Measurements from ENCODE around the gene LOXL1.

The LOXL1 gene

GRCh38 chr15:73954188-73955145 lies 28.2 kb downstream of the LOXL1 start:
- H3K56ac ChIP-seq (ENCODE audit: low read length): no peak overlapping the region
- no peak overlapping the region for H2BK5ac ChIP-seq (ENCODE audit: low read length)
- no peak overlapping the region for H4K5ac ChIP-seq (ENCODE audit: low read length)
- H2BK120ac ChIP-seq (ENCODE audit: low read depth, low read length): no peak overlapping the region
- H3K23ac ChIP-seq (ENCODE audit: low read length): no peak overlapping the region
- H2BK15ac ChIP-seq (replicated peaks; ENCODE audit: low read depth): no peak overlapping the region
- no peak overlapping the region for H3K4ac ChIP-seq (ENCODE audit: low read depth, low read length)
- H3K18ac ChIP-seq (ENCODE audit: low read length): no peak overlapping the region
- no CpG with 5 or more reads among the region's 27 CpGs for WGBS (ENCODE audit: extremely low coverage, insufficient coverage, low lambda C conversion rate)
- H2AK5ac ChIP-seq (ENCODE audit: low read length): no peak overlapping the region
- H3K27ac ChIP-seq (ENCODE audit: low read depth, low read length): no peak overlapping the region
- no peak overlapping the region for H3K9ac ChIP-seq (ENCODE audit: low read length)
- no peaks in the 10 kb centered on the region for H3K27me3 ChIP-seq (ENCODE audit: insufficient read depth, low read length, poor library complexity)
- no peaks in the 10 kb centered on the region for H3K79me1 ChIP-seq (ENCODE audit: low read length)
- peaks cover 4% of the 10 kb centered on the region for H3K4me1 ChIP-seq (ENCODE audit: control insufficient read depth, low read depth, low read length)
- no peak for DNase-seq
- H4K8ac ChIP-seq (ENCODE audit: low read depth, low read length): no peak overlapping the region
- H3K36me3 ChIP-seq (ENCODE audit: control insufficient read depth, insufficient read depth, low read length): no peaks in the 10 kb centered on the region
- H3K4me3 ChIP-seq (ENCODE audit: low read length): no peak overlapping the region
- H3K79me2 ChIP-seq (ENCODE audit: control insufficient read depth, insufficient read depth, low read length): no peaks in the 10 kb centered on the region
- no peak overlapping the region for H3K4me2 ChIP-seq (ENCODE audit: low read length)

- no peak overlapping the region for H3K9ac ChIP-seq (ENCODE audit: low read length)
- WGBS (ENCODE audit: extremely low coverage, insufficient coverage, low lambda C conversion rate): no CpG with 5 or more reads among the region's 4 CpGs
- H4K8ac ChIP-seq (ENCODE audit: low read depth, low read length): no peak overlapping the region
- H2BK15ac ChIP-seq (replicated peaks; ENCODE audit: low read depth): no peak overlapping the region
- no peak overlapping the region for H3K4ac ChIP-seq (ENCODE audit: low read depth, low read length)
- peaks cover 4% of the 10 kb centered on the region for H3K4me1 ChIP-seq (ENCODE audit: control insufficient read depth, low read depth, low read length)
- no peak overlapping the region for H3K4me3 ChIP-seq (ENCODE audit: low read length)
- H3K79me2 ChIP-seq (ENCODE audit: control insufficient read depth, insufficient read depth, low read length): no peaks in the 10 kb centered on the region
- no peak overlapping the region for H3K27ac ChIP-seq (ENCODE audit: low read depth, low read length)
- no peak for DNase-seq
- no peak overlapping the region for H3K18ac ChIP-seq (ENCODE audit: low read length)
- H3K27me3 ChIP-seq (ENCODE audit: insufficient read depth, low read length, poor library complexity): no peaks in the 10 kb centered on the region
- no peak overlapping the region for H4K5ac ChIP-seq (ENCODE audit: low read length)
- H3K23ac ChIP-seq (ENCODE audit: low read length): no peak overlapping the region
- H2BK120ac ChIP-seq (ENCODE audit: low read depth, low read length): no peak overlapping the region
- no peaks in the 10 kb centered on the region for H3K36me3 ChIP-seq (ENCODE audit: control insufficient read depth, insufficient read depth, low read length)
- H3K4me2 ChIP-seq (ENCODE audit: low read length): no peak overlapping the region
- H2BK5ac ChIP-seq (ENCODE audit: low read length): no peak overlapping the region
- H3K79me1 ChIP-seq (ENCODE audit: low read length): no peaks in the 10 kb centered on the region
- H2AK5ac ChIP-seq (ENCODE audit: low read length): no peak overlapping the region
- no peak overlapping the region for H3K56ac ChIP-seq (ENCODE audit: low read length)
These were observed 29.1 kb downstream of the LOXL1 start for GRCh38 chr15:73955326-73955725.

- Histone ChIP-seq H3K79me2 (ENCODE audit: control insufficient read depth, insufficient read depth, low read length) (no peaks in the 10 kb centered on the region), H3K56ac (ENCODE audit: low read length) (no peak overlapping the region), H3K4me1 (ENCODE audit: control insufficient read depth, low read depth, low read length) (peaks cover 4% of the 10 kb centered on the region)
These were observed 29.8 kb downstream of the LOXL1 start for GRCh38 chr15:73955861-73956742.

GRCh38 chr15:73956743-73957135 lies 30.5 kb downstream of the LOXL1 start:
- no peak for DNase-seq
- H3K27ac ChIP-seq (ENCODE audit: low read depth, low read length): no peak overlapping the region
- WGBS (ENCODE audit: extremely low coverage, insufficient coverage, low lambda C conversion rate): no CpG with 5 or more reads among the region's 9 CpGs

More at GRCh38 chr15:73955861-73956742, 29.8 kb downstream of the LOXL1 start:
- Histone ChIP-seq H2AK5ac (ENCODE audit: low read length) (no peak overlapping the region), H4K8ac (ENCODE audit: low read depth, low read length) (no peak overlapping the region), H3K27me3 (ENCODE audit: insufficient read depth, low read length, poor library complexity) (no peaks in the 10 kb centered on the region), H3K23ac (ENCODE audit: low read length) (no peak overlapping the region), H3K4me2 (ENCODE audit: low read length) (no peak overlapping the region), H3K18ac (ENCODE audit: low read length) (no peak overlapping the region), H2BK120ac (ENCODE audit: low read depth, low read length) (no peak overlapping the region), H4K5ac (ENCODE audit: low read length) (no peak overlapping the region), H3K4ac (ENCODE audit: low read depth, low read length) (no peak overlapping the region), H2BK5ac (ENCODE audit: low read length) (no peak overlapping the region), H2BK15ac (replicated peaks; ENCODE audit: low read depth) (no peak overlapping the region), H3K36me3 (ENCODE audit: control insufficient read depth, insufficient read depth, low read length) (no peaks in the 10 kb centered on the region), H3K79me1 (ENCODE audit: low read length) (no peaks in the 10 kb centered on the region), H3K27ac (ENCODE audit: low read depth, low read length) (no peak overlapping the region), H3K9ac (ENCODE audit: low read length) (no peak overlapping the region), H3K4me3 (ENCODE audit: low read length) (no peak overlapping the region)
- DNase-seq: no peak
- WGBS (ENCODE audit: extremely low coverage, insufficient coverage, low lambda C conversion rate): no CpG with 5 or more reads among the region's 12 CpGs

GRCh38 chr15:73957276-73957675 lies 31.0 kb downstream of the LOXL1 start:
- Histone ChIP-seq H3K4me1 (ENCODE audit: control insufficient read depth, low read depth, low read length) (no peaks in the 10 kb centered on the region), H3K9ac (ENCODE audit: low read length) (no peak overlapping the region), H3K56ac (ENCODE audit: low read length) (no peak overlapping the region), H3K23ac (ENCODE audit: low read length) (no peak overlapping the region), H4K5ac (ENCODE audit: low read length) (no peak overlapping the region), H4K8ac (ENCODE audit: low read depth, low read length) (no peak overlapping the region), H3K4me2 (ENCODE audit: low read length) (no peak overlapping the region), H3K18ac (ENCODE audit: low read length) (no peak overlapping the region), H3K4ac (ENCODE audit: low read depth, low read length) (no peak overlapping the region), H2BK15ac (replicated peaks; ENCODE audit: low read depth) (no peak overlapping the region), H2AK5ac (ENCODE audit: low read length) (no peak overlapping the region), H2BK120ac (ENCODE audit: low read depth, low read length) (no peak overlapping the region), H3K36me3 (ENCODE audit: control insufficient read depth, insufficient read depth, low read length) (no peaks in the 10 kb centered on the region), H3K27ac (ENCODE audit: low read depth, low read length) (no peak overlapping the region), H3K4me3 (ENCODE audit: low read length) (no peak overlapping the region), H3K79me2 (ENCODE audit: control insufficient read depth, insufficient read depth, low read length) (no peaks in the 10 kb centered on the region), H2BK5ac (ENCODE audit: low read length) (no peak overlapping the region), H3K79me1 (ENCODE audit: low read length) (no peaks in the 10 kb centered on the region), H3K27me3 (ENCODE audit: insufficient read depth, low read length, poor library complexity) (no peaks in the 10 kb centered on the region)
- no CpG with 5 or more reads among the region's 8 CpGs for WGBS (ENCODE audit: extremely low coverage, insufficient coverage, low lambda C conversion rate)
- DNase-seq: no peak

More at GRCh38 chr15:73956743-73957135, 30.5 kb downstream of the LOXL1 start:
- H2BK15ac ChIP-seq (replicated peaks; ENCODE audit: low read depth): no peak overlapping the region
- H3K23ac ChIP-seq (ENCODE audit: low read length): no peak overlapping the region
- no peaks in the 10 kb centered on the region for H3K79me1 ChIP-seq (ENCODE audit: low read length)
- no peaks in the 10 kb centered on the region for H3K27me3 ChIP-seq (ENCODE audit: insufficient read depth, low read length, poor library complexity)
- H4K5ac ChIP-seq (ENCODE audit: low read length): no peak overlapping the region
- H3K36me3 ChIP-seq (ENCODE audit: control insufficient read depth, insufficient read depth, low read length): no peaks in the 10 kb centered on the region
- peaks cover under 1% of the 10 kb centered on the region for H3K4me1 ChIP-seq (ENCODE audit: control insufficient read depth, low read depth, low read length)
- no peak overlapping the region for H3K9ac ChIP-seq (ENCODE audit: low read length)
- H3K56ac ChIP-seq (ENCODE audit: low read length): no peak overlapping the region
- H2AK5ac ChIP-seq (ENCODE audit: low read length): no peak overlapping the region
- no peaks in the 10 kb centered on the region for H3K79me2 ChIP-seq (ENCODE audit: control insufficient read depth, insufficient read depth, low read length)
- no peak overlapping the region for H3K18ac ChIP-seq (ENCODE audit: low read length)
- H4K8ac ChIP-seq (ENCODE audit: low read depth, low read length): no peak overlapping the region
- H2BK120ac ChIP-seq (ENCODE audit: low read depth, low read length): no peak overlapping the region
- H3K4me2 ChIP-seq (ENCODE audit: low read length): no peak overlapping the region
- H3K4me3 ChIP-seq (ENCODE audit: low read length): no peak overlapping the region
- no peak overlapping the region for H2BK5ac ChIP-seq (ENCODE audit: low read length)
- no peak overlapping the region for H3K4ac ChIP-seq (ENCODE audit: low read depth, low read length)

Data from mesendoderm (in vitro differentiated cells).